Activated naive CD8-positive, alpha-beta T cell treated with anti-CD3 and anti-CD28 coated beads for 36 hours (primary cell): ENCODE data around the gene PYGO1. TPM values are rescaled to one million over a fixed set of nuclear protein-coding genes. Genes with fewer than 3 reads are reported as not detected.
"Not testable (repeated sequence)": the region's sequence is repeated elsewhere in the genome, so short reads cannot be mapped to it uniquely, and the experiment has no call there.

ENCODE experiments used
- DNase-seq: peaks from one replicate; pipeline ENCODE4 v3.0.0; 2021
- H3K27ac Mint-ChIP-seq: one replicate; pipeline ENCODE4 v1.8.0; 2022; ENCODE audit warnings: mild to moderate bottlenecking, moderate library complexity, mixed read lengths
- H3K27me3 Mint-ChIP-seq: one replicate; pipeline ENCODE4 v1.8.0; 2022; ENCODE audit warnings: mild to moderate bottlenecking, mixed read lengths
- H3K36me3 Mint-ChIP-seq: one replicate; pipeline ENCODE4 v1.8.0; 2021; ENCODE audit warnings: mild to moderate bottlenecking, mixed read lengths
- H3K4me1 Mint-ChIP-seq: one replicate; pipeline ENCODE4 v1.8.0; 2021; ENCODE audit warnings: mixed read lengths
- H3K4me3 Mint-ChIP-seq: one replicate; pipeline ENCODE4 v1.8.0; 2022; ENCODE audit warnings: mild to moderate bottlenecking, moderate library complexity, mixed read lengths
- H3K9me3 Mint-ChIP-seq: one replicate; pipeline ENCODE4 v1.8.0; 2022; ENCODE audit warnings: mixed read lengths
- total RNA-seq, 2 experiments: library from RNA; stranded (reverse); gene quantifications; one replicate each; pipeline ENCODE4 v1.2.3, GENCODE V29; 2021

PYGO1 gene, protein sequence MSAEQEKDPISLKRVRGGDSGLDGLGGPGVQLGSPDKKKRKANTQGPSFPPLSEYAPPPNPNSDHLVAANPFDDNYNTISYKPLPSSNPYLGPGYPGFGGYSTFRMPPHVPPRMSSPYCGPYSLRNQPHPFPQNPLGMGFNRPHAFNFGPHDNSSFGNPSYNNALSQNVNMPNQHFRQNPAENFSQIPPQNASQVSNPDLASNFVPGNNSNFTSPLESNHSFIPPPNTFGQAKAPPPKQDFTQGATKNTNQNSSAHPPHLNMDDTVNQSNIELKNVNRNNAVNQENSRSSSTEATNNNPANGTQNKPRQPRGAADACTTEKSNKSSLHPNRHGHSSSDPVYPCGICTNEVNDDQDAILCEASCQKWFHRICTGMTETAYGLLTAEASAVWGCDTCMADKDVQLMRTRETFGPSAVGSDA
- not detected for total RNA-seq

DNA sequence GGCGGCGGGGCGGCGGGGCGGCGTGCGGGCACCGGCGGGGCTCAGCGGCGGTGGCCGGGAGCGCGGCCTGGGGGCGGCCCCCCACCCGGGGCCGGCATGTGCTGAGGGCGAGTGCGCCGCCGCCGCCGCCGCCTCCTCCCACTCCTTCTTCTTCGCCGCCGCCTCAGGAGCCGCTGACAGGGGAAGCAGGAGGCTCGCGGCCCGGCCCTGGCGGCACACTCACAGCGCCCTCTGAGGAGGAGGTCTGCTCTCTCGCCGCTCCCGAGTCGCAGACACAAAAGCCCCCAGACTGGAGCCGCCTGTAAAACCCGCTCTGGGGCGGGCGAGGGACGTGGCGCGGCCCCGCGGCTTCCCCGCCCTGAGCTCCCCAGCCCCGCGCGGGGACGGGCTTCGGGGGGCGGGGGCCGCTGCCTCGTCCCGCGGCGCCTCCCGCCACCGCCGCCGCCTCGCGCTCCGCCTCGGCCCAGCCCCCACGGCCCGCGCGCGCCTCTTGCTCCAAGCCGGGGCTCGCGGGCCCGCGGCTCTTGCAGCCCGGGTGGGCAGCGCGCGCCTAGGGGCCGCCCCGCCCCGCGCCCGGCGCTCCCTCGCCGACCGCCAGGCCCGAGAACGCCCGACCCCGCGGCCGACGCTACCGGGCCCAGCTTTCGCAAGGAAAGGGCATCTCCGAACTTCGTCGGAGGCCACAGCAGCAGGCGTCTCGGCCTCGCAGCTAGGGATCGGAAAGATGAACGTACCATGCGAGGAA, at the start of gene PYGO1:
PYGO1 (minus strand) TSS at position 276 of the 745 bp plus-strand sequence. CDS start 462 bp downstream, outside the sequence.
- Mint-ChIP-seq H3K27me3 (peaks cover 50% of the 10 kb centered on the region), H3K4me1 (no peaks in the 10 kb centered on the region), H3K9me3 (peaks cover 3% of the 10 kb centered on the region), H3K36me3 (no peaks in the 10 kb centered on the region), H3K4me3 (peak within 1 kb of the TSS; percentile 44), H3K27ac (no peak within 1 kb of the TSS)
- DNase-seq, result peak; percentile 46

DNA sequence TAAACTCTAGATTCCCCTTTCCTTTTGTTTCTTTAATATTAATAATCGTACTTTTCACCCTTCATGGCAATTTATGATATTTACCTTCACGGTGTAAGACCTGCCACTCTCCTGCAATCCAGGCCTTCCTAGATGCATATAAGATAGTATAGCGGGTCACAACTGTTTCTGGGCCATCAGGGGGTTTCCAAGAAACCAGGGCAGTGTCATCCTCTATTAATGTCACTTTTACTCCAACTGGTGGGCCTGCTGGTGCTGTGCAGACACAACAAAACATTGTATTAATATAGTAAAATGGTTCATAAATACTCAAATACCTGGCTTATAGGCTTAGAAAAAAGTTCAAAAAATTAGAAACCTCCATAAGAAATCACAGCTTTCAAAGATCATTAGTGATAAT, 48.9 kb upstream of the PYGO1 start:
- DNase-seq, result no peak
- Mint-ChIP-seq H3K4me1 (no peaks in the 10 kb centered on the region), H3K27me3 (no peaks in the 10 kb centered on the region)

DNA sequence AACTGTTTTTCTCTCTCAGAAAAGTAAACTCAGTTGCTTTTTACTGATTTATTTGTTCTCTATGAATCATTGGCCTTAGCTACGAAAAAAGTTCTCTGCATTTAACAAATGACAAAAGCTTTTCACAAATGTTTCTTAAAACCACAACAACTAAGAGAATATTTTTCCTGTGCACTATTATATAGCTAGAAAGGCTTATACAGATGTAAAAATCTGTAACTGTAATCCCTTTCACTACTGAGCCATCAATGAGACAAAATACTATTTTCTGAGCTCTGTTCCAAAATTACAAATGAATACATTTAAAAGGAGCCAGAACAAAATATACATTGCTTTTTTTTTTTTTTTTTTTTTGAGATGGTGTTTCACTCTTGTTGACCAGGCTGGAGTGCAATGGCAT, 45.6 kb upstream of the PYGO1 start:
- no peaks in the 10 kb centered on the region for H3K9me3 Mint-ChIP-seq
- no peak for DNase-seq
- no peak overlapping the region for H3K4me3 Mint-ChIP-seq
- no peaks in the 10 kb centered on the region for H3K36me3 Mint-ChIP-seq
- no peak overlapping the region for H3K27ac Mint-ChIP-seq
- H3K4me1 Mint-ChIP-seq, result no peaks in the 10 kb centered on the region
- no peaks in the 10 kb centered on the region for H3K27me3 Mint-ChIP-seq

More for the DNA sequence above, 48.9 kb upstream of the PYGO1 start:
- Mint-ChIP-seq H3K4me3 (no peak overlapping the region), H3K9me3 (no peaks in the 10 kb centered on the region), H3K27ac (no peak overlapping the region), H3K36me3 (no peaks in the 10 kb centered on the region)

DNA sequence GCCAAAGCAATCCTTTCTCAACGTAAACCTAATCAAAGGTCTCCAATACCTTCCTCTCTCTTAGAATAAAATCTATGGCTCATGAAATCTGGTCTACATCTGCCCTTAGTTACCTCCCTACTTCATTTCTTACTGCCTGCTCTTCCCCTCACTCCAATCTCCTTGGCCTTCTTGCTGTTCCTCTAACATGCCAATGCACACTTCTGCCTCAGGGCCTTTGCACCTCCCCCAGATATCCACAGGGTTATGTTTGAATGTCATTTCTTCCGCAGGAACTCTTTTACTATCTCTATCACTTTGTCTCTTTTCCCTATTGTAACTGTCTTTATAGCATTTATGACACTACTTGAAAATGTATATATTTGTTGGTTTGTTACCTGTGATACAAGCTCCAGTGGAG, 44.3 kb upstream of the PYGO1 start:
- no peak for DNase-seq
- Mint-ChIP-seq H3K27me3 (no peaks in the 10 kb centered on the region), H3K4me1 (no peaks in the 10 kb centered on the region), H3K9me3 (no peaks in the 10 kb centered on the region), H3K27ac (no peak overlapping the region), H3K36me3 (no peaks in the 10 kb centered on the region), H3K4me3 (no peak overlapping the region)

DNA sequence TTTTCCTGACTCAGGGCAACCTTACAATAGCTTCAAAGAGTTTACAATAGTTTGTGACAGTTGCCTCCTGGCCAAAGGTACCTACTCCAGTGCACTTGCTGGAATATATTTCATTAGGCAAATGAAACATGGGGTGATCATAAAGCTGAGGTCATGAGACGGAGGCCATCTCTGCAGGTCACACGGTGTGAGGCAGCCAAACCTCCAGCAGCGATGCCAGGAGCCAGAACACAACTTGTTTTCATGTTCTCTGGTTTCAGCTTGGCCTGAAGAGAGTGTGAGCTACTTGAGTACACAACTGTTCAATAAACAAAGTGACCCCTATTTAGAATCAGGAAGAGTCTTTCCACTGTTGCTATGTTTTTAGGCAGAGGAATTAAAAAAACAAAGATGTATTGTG, 42.7 kb upstream of the PYGO1 start:
- Mint-ChIP-seq H3K27ac (no peak overlapping the region), H3K4me3 (no peak overlapping the region), H3K36me3 (no peaks in the 10 kb centered on the region), H3K27me3 (no peaks in the 10 kb centered on the region), H3K4me1 (no peaks in the 10 kb centered on the region), H3K9me3 (no peaks in the 10 kb centered on the region)
- no peak for DNase-seq

DNA sequence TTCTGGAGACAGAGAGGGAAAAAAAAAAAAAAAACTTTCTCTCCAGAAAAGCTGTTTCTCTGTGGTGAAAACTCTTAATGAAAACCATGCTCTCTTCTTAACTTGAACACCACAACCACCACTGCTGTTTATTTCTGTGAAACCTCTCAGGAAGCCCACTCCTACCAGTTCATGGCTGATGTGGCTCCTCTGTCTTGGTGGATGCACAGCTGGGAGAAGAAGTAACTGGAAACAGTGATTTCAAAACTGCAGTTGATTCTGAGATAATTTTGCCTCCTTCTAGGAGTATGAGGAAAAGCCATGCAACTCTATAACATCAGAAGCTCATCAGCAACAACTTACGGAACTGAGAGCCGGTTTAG, 40.2 kb upstream of the PYGO1 start:
- Mint-ChIP-seq H3K36me3 (no peaks in the 10 kb centered on the region), H3K27ac (no peak overlapping the region), H3K27me3 (no peaks in the 10 kb centered on the region), H3K9me3 (no peaks in the 10 kb centered on the region), H3K4me3 (no peak overlapping the region), H3K4me1 (no peaks in the 10 kb centered on the region)
- DNase-seq, result no peak

DNA sequence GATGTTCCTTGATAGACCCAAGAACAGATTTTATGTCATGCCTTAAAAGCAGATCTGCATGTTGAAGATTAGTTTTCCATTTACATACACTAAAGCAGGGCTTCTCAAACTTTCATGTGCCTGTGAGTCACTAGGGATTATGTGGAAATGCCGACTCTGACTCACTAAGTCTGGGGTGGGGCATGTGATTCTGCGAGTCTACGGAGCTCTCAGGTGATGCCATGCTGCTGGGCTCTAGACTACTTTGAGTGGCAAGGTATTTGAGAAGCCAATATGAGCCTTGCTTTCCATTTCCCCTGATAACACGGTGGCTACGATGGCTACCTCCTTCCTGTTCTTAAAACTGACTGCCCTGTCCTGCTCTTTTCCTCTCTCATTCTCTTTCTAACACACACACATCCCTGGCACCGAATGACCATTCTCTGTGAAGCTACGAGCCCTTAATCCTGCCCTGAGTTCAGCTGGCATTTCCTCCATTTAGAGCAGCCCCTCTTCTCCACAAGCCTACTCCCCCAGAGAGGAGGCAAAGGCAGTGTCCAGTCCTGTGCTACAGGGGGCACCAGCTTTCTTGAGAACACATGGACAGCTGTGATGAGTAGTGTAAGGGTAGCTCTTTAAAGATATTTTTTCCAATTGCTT, 39.7 kb upstream of the PYGO1 start:
- no peak overlapping the region for H3K4me3 Mint-ChIP-seq
- H3K27ac Mint-ChIP-seq, result no peak overlapping the region
- H3K27me3 Mint-ChIP-seq, result no peaks in the 10 kb centered on the region
- no peaks in the 10 kb centered on the region for H3K9me3 Mint-ChIP-seq
- H3K4me1 Mint-ChIP-seq, result no peaks in the 10 kb centered on the region
- H3K36me3 Mint-ChIP-seq, result no peaks in the 10 kb centered on the region
- no peak for DNase-seq

DNA sequence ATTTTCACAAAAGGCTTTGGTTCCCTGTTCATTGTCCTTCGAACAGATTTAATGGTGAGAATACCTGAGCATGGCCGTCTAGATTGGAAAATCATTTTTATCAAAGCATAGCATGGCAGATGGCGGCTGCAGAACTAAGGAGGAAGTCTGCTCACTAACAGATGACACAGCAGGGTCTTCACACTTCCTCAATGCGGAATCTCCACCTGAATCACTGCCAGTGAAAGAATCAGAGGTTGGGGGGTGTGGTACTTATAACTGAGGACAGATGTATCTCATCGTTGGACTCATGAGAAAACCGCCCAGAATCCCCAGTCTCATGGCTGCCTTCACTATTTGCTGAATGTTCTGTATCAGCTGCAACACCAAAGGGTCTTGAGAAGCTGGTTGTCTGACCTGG, 31.6 kb upstream of the PYGO1 start:
- no peak for DNase-seq
- H3K9me3 Mint-ChIP-seq, result no peaks in the 10 kb centered on the region
- no peaks in the 10 kb centered on the region for H3K36me3 Mint-ChIP-seq
- H3K27me3 Mint-ChIP-seq, result peaks cover 24% of the 10 kb centered on the region
- no peak overlapping the region for H3K27ac Mint-ChIP-seq
- H3K4me1 Mint-ChIP-seq, result no peaks in the 10 kb centered on the region
- H3K4me3 Mint-ChIP-seq, result no peak overlapping the region

DNA sequence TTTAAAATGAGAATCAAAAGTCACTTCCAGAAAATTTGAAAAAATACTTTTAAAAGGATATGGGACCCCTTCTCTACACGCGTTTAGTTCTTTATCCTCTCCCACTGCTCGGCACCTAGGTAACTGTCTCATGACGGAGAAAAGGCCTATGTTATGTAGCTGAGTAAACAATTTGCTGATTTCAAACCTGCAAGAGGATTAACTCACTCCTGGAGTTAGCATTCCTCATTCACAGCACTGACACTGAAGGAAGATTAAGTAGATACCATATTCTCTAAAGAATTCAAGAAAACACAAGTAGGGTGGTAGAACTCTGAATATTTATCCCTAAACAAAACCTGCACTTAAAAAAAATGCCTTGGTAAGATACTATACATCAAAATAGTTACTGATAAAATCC, 30.2 kb upstream of the PYGO1 start:
- Mint-ChIP-seq H3K4me1 (no peaks in the 10 kb centered on the region), H3K9me3 (no peaks in the 10 kb centered on the region), H3K27ac (no peak overlapping the region), H3K4me3 (no peak overlapping the region), H3K36me3 (no peaks in the 10 kb centered on the region), H3K27me3 (peaks cover 34% of the 10 kb centered on the region)
- no peak for DNase-seq

DNA sequence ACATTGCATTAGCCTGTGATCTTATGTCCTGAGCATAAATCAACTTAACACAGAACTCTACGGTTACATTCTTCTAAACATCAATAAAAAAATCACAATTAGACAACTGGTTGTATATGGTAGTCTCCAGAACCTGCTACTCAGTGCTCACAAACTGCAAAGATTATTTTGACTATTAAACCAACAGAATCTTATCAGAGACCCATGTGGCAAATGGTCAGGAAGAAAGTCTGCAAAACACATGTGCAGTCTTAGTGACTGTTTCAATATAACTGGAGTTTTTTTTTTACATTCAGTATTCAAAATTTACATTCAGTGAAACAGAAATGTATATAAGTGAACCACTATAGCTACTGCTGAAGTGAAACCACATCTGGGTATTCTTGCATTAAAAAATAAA, 27.3 kb upstream of the PYGO1 start:
- H3K27me3 Mint-ChIP-seq, result peaks cover 43% of the 10 kb centered on the region
- no peak for DNase-seq
- no peaks in the 10 kb centered on the region for H3K36me3 Mint-ChIP-seq
- no peak overlapping the region for H3K4me3 Mint-ChIP-seq
- H3K9me3 Mint-ChIP-seq, result peaks cover 2% of the 10 kb centered on the region
- no peak overlapping the region for H3K27ac Mint-ChIP-seq
- H3K4me1 Mint-ChIP-seq, result no peaks in the 10 kb centered on the region

DNA sequence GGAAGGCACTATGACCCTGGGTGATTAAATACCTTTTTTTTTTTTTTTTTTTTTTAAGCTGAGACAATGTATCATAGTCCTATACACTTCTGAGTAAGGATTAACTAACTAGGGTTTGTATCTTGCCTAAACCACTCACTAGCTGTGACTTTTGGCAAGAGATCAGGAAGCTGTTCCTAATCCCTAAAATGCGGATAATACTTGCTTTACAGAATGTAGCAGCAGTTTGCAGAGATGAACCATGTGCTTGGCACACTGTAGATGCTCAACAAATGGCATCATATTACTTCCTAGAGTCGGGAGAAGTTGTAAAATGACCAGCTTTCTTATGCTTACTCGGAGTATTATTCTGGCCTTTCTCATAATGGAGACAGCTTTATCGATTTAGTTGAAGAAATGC, 25.6 kb upstream of the PYGO1 start:
- no peak for DNase-seq
- no peak overlapping the region for H3K27ac Mint-ChIP-seq
- peaks cover 40% of the 10 kb centered on the region for H3K27me3 Mint-ChIP-seq
- H3K36me3 Mint-ChIP-seq, result no peaks in the 10 kb centered on the region
- H3K4me1 Mint-ChIP-seq, result no peaks in the 10 kb centered on the region
- H3K9me3 Mint-ChIP-seq, result peaks cover 2% of the 10 kb centered on the region
- no peak overlapping the region for H3K4me3 Mint-ChIP-seq

DNA sequence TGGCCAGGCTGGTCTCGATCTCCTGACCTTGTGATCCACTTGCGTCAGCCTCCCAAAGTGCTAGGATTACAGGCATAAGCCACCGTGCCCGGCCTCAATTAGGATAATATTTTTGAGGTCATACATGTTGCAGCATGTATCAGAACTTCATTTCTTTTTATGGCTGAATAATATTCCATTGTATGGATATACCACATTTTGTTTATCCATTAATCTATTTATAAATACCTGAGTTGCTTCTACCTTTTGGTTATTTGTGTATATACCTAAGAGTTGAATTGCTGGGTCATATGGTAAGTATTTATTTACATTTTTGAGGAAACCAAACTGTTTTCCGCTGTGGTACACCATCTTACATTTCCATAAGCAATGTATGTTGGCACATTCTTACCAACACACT, 18.1 kb upstream of the PYGO1 start:
- H3K27me3 Mint-ChIP-seq, result peaks cover 10% of the 10 kb centered on the region
- no peak for DNase-seq
- peaks cover 8% of the 10 kb centered on the region for H3K9me3 Mint-ChIP-seq
- H3K36me3 Mint-ChIP-seq, result no peaks in the 10 kb centered on the region
- no peak overlapping the region for H3K4me3 Mint-ChIP-seq
- no peaks in the 10 kb centered on the region for H3K4me1 Mint-ChIP-seq
- H3K27ac Mint-ChIP-seq, result no peak overlapping the region

DNA sequence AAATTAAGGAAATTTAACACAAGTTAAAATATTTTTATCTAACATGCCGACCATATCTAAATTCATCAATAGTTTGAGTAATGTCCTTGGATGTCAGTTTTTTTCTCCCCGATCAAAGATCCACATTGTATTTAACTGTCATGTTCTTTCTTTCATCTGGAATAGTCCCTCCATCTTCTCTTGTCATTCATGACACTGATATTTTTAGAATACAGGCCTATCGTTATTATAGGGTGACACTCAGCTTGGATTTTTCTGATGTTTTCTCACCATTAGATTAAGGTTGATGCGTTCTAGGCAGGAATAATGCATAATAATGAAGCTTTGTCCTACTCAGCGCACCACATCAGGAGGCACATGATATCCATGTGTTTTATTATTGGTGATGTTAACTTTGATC, 13.2 kb upstream of the PYGO1 start:
- Mint-ChIP-seq H3K4me3 (no peak overlapping the region), H3K36me3 (no peaks in the 10 kb centered on the region), H3K27me3 (peaks cover 11% of the 10 kb centered on the region), H3K27ac (no peak overlapping the region), H3K4me1 (no peaks in the 10 kb centered on the region), H3K9me3 (no peaks in the 10 kb centered on the region)
- DNase-seq, result no peak

DNA sequence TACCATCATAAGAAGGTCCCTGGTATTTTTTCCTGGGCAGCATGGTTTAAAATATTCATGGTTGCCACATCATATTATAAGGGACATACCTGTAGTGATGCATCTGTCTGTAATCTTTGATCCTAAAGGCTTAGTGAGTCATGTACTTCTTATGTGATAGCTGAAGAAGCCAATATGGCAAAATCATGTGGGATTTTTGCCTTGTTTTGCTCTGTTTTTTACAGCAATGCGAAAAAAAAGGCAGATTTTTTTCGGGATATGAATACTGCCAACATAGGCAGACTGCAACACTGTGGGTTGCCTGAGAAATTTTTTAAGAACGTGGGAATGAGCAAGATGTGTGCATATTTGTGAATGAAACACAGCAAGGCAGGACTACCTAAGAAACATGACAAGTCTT, 11.3 kb upstream of the PYGO1 start:
- no peaks in the 10 kb centered on the region for H3K36me3 Mint-ChIP-seq
- H3K4me1 Mint-ChIP-seq, result no peaks in the 10 kb centered on the region
- no peak for DNase-seq
- no peak overlapping the region for H3K4me3 Mint-ChIP-seq
- no peaks in the 10 kb centered on the region for H3K9me3 Mint-ChIP-seq
- peaks cover 14% of the 10 kb centered on the region for H3K27me3 Mint-ChIP-seq
- no peak overlapping the region for H3K27ac Mint-ChIP-seq

DNA sequence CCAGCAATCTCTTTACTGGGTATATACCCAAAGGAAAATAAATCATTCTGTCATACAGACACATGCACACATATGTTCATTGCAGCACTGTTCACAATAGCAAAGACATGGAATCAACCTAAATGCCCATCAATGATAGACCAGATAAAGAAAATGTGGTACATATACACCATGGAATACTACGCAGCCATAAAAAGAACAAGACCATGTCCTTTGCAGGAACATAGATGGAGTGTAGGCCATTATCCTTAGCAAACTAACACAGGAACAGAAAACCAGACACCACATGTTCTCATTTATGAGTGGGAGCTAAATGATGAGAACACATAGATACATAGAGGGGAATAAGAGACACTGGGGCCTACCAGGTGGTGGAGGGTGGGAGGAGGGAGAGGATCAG, 4.9 kb upstream of the PYGO1 start:
- not testable (repeated sequence) for H3K9me3 Mint-ChIP-seq, H3K27ac Mint-ChIP-seq, H3K4me3 Mint-ChIP-seq, H3K4me1 Mint-ChIP-seq, H3K36me3 Mint-ChIP-seq, DNase-seq
- peaks cover 51% of the 10 kb centered on the region for H3K27me3 Mint-ChIP-seq
